SK-N-MC (cell line): Measurements from ENCODE around the gene SNX30.

Experiments
- EZH2 ChIP-seq: fragments of 200-600 bp; sonication (generic); IDR thresholded peaks from one replicate; pipeline ENCODE4 v1.6.1; 2017; ENCODE audit warnings: antibody characterized with exemption
- FOXP2 ChIP-seq: optimal IDR thresholded peaks from 2 replicates; pipeline ENCODE3; 2011; ENCODE audit warnings: mild to moderate bottlenecking, moderate library complexity; ENCODE audit not compliant: insufficient read depth; ENCODE audit errors: extremely low read length, control extremely low read depth
- POLR2AphosphoS5 ChIP-seq: IDR thresholded peaks from 2 replicates; pipeline ENCODE4 v1.6.1; 2012; ENCODE audit warnings: mild to moderate bottlenecking, low read depth, low read length, borderline replicate concordance

DNA sequence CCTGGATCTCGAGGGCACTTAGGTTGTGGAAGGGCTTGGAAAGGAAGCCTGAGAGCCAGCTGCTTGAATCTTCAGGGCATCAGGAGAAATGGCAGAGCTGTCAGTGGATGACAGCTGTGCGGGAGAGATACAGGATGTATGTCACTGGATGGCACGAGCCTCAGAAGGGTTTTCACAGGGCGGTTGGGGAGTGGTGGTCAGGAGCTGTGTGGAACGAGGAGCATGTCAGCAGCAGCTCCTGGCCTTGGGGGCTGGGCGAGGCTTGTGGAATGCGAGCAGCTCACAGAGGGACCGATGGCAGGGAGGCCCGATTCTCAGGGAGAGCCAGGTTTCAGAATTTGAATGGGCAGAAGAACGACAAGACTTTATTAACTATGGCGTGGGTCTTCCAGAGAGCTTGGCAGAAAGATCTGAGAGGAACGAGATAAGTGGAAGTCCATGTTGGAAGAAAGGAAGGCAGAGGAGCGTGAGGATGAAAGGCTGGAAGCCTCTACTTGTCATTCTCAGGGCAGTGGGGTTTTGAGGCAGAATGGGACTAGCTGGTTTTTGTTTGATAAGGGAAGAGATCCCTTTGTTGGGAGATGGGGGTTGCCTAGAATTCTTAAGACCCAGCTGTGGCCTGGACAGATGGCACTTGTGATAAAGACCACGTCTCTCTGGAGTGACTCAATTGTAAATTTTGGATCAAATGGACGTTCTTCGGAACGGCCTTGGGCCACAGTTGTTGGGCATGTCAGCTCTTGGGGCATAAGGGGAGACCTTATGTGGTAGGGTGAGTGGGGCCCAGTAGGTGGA, 60.3 kb downstream of the SNX30 start:
- TF ChIP-seq EZH2 (no peak), POLR2AphosphoS5 (no peak), FOXP2 (no peak)
